GM18526 (cell line): ENCODE data around the gene CACNA1C.

Source experiments
- POLR2A ChIP-seq: IDR thresholded peaks from 3 replicates; pipeline ENCODE4 v1.6.1; 2011; ENCODE audit not compliant: insufficient read length; ENCODE audit errors: extremely low read depth

The CACNA1C gene

GRCh38 chr12:2639020-2639298, 586.2 kb downstream of the CACNA1C start:
- no peak for TF ChIP-seq POLR2A

- no peak for TF ChIP-seq POLR2A
Measured at GRCh38 chr12:2640281-2640680, 587.5 kb downstream of the CACNA1C start.

- no peak for TF ChIP-seq POLR2A
Measured at GRCh38 chr12:2640709-2641108, 587.9 kb downstream of the CACNA1C start.

- TF ChIP-seq POLR2A: no peak
Measured at GRCh38 chr12:2641207-2641606, 588.4 kb downstream of the CACNA1C start.

GRCh38 chr12:2641761-2642160, 589.0 kb downstream of the CACNA1C start:
- no peak for TF ChIP-seq POLR2A

- no peak for TF ChIP-seq POLR2A
Measured at GRCh38 chr12:2642176-2642892, 589.5 kb downstream of the CACNA1C start.

- TF ChIP-seq POLR2A: no peak
Measured at GRCh38 chr12:2642896-2643425, 590.2 kb downstream of the CACNA1C start.

GRCh38 chr12:2643576-2644135, 590.9 kb downstream of the CACNA1C start:
- TF ChIP-seq POLR2A: no peak

- TF ChIP-seq POLR2A: no peak
Measured at GRCh38 chr12:2644683-2645405, 592.1 kb downstream of the CACNA1C start.

- no peak for TF ChIP-seq POLR2A
Measured at GRCh38 chr12:2645460-2645859, 592.7 kb downstream of the CACNA1C start.

- TF ChIP-seq POLR2A: no peak
Measured at GRCh38 chr12:2646341-2646740, 593.6 kb downstream of the CACNA1C start.

- TF ChIP-seq POLR2A: no peak
Measured at GRCh38 chr12:2647186-2647585, 594.4 kb downstream of the CACNA1C start.

- no peak for TF ChIP-seq POLR2A
Measured at GRCh38 chr12:2648406-2648805, 595.6 kb downstream of the CACNA1C start.

GRCh38 chr12:2649201-2650030, 596.6 kb downstream of the CACNA1C start:
- TF ChIP-seq POLR2A: no peak
